ENCODE data around the gene CRYBG1.
"Not testable (repeated sequence)": the region's sequence is repeated elsewhere in the genome, so short reads cannot be mapped to it uniquely, and the experiment has no call there.

The CRYBG1 gene

DNA sequence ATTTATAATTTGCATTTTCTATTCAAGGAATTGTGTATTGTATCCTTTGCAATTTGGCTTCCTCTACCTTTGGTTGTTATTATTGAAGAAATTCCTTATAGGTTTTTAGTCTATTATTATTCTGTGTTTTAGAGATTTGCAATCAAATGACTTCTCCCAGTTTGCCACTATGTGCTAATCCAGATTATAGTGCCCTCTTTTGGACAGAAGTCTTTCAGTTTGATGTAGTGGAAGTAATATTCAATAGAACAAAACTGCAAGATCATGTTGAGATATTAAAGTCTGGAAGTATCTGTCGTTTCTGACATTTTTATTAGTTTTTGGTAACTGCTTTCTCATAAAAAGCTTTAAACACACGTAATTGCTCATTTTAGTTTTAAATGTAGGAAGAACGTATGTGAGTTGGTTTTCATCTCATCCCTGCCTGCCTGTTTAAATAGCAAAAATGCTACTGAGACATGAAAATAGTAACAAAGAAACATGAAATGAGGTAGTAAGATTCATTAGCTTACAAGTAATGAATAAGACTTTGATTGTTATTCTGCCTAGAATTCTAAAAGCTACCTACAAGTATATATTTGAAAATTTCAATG lies 195.9 kb downstream of the CRYBG1 start:
- H3K4me3 ChIP-seq = no peak overlapping the region
- DNase-seq (ENCODE audit: low spot score) = no peak
- TF ChIP-seq, protein P1, sequence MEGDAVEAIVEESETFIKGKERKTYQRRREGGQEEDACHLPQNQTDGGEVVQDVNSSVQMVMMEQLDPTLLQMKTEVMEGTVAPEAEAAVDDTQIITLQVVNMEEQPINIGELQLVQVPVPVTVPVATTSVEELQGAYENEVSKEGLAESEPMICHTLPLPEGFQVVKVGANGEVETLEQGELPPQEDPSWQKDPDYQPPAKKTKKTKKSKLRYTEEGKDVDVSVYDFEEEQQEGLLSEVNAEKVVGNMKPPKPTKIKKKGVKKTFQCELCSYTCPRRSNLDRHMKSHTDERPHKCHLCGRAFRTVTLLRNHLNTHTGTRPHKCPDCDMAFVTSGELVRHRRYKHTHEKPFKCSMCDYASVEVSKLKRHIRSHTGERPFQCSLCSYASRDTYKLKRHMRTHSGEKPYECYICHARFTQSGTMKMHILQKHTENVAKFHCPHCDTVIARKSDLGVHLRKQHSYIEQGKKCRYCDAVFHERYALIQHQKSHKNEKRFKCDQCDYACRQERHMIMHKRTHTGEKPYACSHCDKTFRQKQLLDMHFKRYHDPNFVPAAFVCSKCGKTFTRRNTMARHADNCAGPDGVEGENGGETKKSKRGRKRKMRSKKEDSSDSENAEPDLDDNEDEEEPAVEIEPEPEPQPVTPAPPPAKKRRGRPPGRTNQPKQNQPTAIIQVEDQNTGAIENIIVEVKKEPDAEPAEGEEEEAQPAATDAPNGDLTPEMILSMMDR (IDR thresholded peaks at IDR 0.05) = no peak
- no peak overlapping the region for H3K27ac ChIP-seq

DNA sequence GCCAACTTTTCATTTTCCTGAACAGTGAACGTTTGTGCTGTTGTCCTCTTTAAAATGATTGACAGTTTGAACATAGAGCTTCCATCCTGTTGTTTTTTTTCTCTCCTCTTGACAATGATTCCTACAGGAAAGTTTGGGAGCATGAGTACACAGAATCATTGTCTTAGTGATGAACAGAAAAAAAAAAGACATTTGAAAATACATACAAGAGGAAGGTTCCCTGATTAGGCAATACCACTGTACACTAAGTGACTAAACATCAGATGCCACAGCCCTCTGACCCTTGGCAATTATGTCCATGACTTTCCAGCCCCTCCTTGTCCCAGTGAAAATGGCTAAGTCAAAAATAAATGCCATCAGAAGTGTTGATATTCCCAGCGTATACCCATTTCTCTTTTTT lies 197.3 kb downstream of the CRYBG1 start:
- Histone ChIP-seq H3K27ac (no peak overlapping the region), H3K4me3 (no peak overlapping the region)
- DNase-seq (ENCODE audit: low spot score) = no peak
- TF ChIP-seq, protein P1 (IDR thresholded peaks at IDR 0.05) = no peak

DNA sequence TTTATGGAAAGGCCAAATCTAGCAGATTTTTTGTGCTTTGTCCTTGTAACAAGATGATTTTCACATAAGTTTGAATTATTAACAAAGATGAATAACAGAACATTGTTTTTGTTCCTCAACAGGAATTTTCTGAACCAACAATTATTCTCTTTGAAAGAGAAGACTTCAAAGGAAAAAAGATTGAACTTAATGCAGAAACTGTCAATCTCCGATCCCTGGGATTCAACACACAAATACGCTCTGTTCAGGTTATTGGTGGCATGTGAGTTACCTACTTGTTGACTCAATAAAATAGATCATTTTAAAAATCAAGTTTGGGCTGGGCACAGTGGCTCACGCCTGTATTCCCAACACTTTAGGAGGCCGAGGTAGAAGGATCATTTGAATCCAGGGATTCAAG lies 197.8 kb downstream of the CRYBG1 start:
- TF ChIP-seq, protein P1 (IDR thresholded peaks at IDR 0.05) = no peak
- no peak for DNase-seq (ENCODE audit: low spot score)
- Histone ChIP-seq H3K27ac (no peak overlapping the region), H3K4me3 (no peak overlapping the region)

DNA sequence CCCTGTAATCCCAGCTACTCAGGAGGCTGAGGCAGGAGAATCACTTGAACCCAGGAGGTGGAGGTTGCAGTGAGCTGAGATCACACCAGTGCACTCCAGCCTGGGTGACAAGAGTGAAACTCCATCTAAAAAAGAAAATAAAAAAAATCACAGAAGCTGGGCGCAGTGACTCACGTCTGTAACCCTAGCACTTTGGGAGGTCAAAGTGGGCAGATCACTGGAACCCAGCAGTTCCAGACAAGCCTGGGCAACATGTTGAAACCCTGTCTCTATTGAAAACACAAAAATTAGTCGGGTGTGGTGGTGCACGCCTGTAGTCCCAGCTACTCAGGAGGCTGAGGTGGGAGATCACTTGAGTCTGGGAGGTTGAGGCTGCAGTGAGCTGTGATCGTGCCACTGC lies 199.1 kb downstream of the CRYBG1 start:
- not testable (repeated sequence) for H3K27ac ChIP-seq; DNase-seq (ENCODE audit: low spot score); H3K4me3 ChIP-seq

DNA sequence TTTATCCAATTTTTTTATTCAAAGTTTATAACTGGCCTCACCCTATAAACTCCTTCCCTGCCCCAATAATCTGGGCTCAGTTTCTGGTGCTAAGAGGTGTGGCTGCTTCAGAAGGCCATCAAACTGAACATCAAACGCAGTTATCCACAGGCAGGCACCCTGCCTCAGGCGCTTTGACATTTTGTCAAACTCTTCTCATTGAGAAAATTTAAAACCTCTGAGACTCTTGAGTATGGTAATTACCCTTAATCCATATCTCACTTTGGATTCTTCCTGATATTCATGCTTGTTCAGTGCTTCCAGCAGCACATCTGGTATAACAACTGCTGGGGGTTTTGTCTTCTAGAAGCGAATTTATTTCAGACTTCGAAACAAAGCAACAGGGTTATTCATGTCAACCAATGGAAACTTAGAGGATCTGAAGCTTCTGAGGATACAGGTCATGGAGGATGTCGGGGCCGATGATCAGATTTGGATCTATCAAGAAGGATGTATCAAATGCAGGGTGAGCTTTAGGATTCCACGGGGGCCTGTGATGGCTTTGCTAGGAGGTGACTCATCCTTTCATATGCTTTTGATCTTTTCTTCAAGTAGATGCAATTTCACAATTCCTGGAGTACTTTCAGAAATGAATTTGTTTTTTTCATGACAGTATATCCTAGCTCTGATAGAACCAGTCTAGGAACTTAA lies 200.6 kb downstream of the CRYBG1 start:
- H3K4me3 ChIP-seq = no peak overlapping the region
- no peak for DNase-seq (ENCODE audit: low spot score)
- TF ChIP-seq, protein P1 (IDR thresholded peaks at IDR 0.05) = no peak
- no peak overlapping the region for H3K27ac ChIP-seq

DNA sequence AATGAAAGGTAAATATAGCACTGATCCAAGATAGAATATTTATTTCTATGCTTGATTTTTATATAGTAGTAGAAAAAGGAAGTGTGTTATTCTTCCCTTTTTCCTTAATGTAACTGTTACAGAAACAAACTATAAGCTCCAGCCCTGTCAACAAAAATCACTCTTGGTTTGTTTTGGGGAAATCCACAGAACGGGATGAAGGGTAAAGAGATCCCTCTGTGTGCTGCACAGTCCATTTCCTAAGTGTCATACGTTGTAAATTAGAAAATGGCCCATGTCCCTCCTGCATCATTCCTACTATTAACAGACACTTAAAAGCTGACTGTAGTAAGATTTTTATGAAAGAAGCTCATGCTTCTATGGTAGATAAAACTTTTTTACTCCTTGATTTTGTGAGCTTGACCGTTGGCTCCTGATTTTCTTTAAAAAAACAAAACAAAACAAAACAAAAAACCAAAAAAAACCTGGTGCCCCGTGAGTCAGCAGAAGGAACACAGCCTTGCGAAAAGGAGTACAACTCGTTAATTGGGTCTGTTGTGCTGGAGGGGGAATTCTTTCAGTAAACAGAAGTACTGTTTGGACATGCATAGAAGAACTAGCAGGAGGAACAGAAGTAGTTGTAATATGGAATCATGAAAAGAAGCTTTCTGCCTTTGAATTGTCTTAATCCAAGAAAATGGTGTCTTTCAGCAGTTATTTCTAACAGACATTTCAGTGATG lies 201.3 kb downstream of the CRYBG1 start:
- no peak for DNase-seq (ENCODE audit: low spot score)
- Histone ChIP-seq H3K27ac (no peak overlapping the region), H3K4me3 (no peak overlapping the region)
- TF ChIP-seq, protein P1 (IDR thresholded peaks at IDR 0.05) = no peak

DNA sequence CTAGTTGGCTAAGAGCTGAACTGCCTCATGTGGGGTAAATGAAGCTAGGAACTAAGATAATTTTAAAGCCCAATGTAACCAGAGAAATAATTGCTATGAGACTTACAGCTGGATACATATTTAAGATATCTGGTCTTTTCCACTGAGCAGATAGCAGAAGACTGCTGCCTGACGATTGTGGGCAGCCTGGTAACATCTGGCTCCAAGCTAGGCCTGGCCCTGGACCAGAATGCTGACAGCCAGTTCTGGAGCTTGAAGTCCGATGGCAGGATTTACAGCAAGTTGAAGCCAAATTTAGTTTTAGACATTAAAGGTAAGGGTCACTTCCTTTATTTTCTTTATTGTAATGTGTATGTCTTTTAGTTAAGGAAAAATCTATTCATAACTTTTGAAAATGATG lies 203.1 kb downstream of the CRYBG1 start:
- no peak for DNase-seq (ENCODE audit: low spot score)
- H3K27ac ChIP-seq = no peak overlapping the region
- no peak overlapping the region for H3K4me3 ChIP-seq
- TF ChIP-seq, protein P1 (IDR thresholded peaks at IDR 0.05) = no peak

All from coronary artery (tissue), 2 donors.